Measurements from ENCODE around the gene SDHAF3. TPM values are rescaled to one million over a fixed set of nuclear protein-coding genes. Genes with fewer than 3 reads are reported as not detected.

Gene SDHAF3
- polyA plus RNA-seq, 3 donors: 2.9 to 23.3 (median 23.2) TPM

DNA sequence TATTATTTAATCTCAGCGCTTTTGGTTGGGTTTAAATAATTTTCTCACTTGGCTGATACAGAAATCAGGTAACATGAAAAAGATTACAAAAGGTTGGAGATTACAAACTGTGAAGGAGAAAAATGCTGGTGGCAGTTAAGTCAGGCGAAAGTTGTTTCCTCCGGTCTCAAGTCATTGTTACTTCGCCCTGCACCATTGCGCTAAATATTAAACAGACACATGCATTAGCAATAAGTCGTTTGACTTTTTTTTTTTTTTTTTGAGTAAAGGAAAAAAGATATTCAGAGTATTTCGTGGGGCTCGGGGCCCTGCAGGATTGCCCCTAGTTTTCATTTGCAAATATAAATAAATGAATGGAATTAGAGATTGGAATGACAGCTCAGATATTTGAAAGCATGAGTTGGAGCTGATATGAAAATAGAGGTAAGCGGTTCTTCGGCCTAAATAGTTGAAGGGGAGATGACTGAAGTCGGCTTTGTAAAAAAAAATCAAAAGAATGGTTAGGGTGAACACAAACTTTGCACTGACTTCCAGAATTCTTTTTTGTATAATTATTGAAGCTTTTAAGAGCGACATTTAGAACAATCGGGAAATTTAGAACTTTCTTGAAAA lies 914 bp downstream of the SDHAF3 start:
- peak overlapping the region; percentile 60 for H3K9ac ChIP-seq (ENCODE audit: insufficient read depth, low read length, poor library complexity, severe bottlenecking)
- Mint-ChIP-seq H3K27ac (no peak overlapping the region), H3K4me1 (peaks cover 34% of the 10 kb centered on the region), H3K27me3 (ENCODE audit: low read depth in 3 of 3) (peaks cover 0 to 6% (median 3%) of the 10 kb centered on the region in 3 donors), H3K9me3 (peaks cover 0 to 13% (median 7%) of the 10 kb centered on the region in 7 donors), H3K36me3 (peaks cover 4 to 9% of the 10 kb centered on the region in 2 donors), H3K4me3 (peak overlapping the region; percentile 92 to 98)
- DNase-seq: no peak
- no peaks in the 10 kb centered on the region for H3K79me2 ChIP-seq (ENCODE audit: insufficient read depth, low read length)
- no peaks in the 10 kb centered on the region for H4K20me1 ChIP-seq (ENCODE audit: insufficient read depth, low read length)
- H3K4me3 ChIP-seq (replicated peaks in 1 of 3; ENCODE audit: low read depth in 2 of 3, low read length in 3 of 3): peak overlapping the region; percentile 79 to 89 (median 80)
- H3K27ac ChIP-seq (ENCODE audit: low read depth in 1 of 2, low read length in 2 of 2): peak overlapping the region in 1 of 2 donors; percentile 86
- peaks cover 26 to 34% of the 10 kb centered on the region in 2 donors for H3K4me1 ChIP-seq (ENCODE audit: control insufficient read depth in 1 of 2, insufficient read depth in 2 of 2, low read length in 2 of 2)
- H3K4me2 ChIP-seq (replicated peaks; ENCODE audit: extremely low read depth, low read length, poor library complexity, severe bottlenecking): peak overlapping the region; percentile 82
- WGBS (ENCODE audit: insufficient coverage): 0% methylated on average over 1 of the region's 13 CpGs
- intact Hi-C loops (cut with micrococcal nuclease): no loop called here
- H3K36me3 ChIP-seq (replicated peaks in 1 of 2; ENCODE audit: control insufficient read depth in 1 of 2, insufficient read depth in 2 of 2, low read length in 2 of 2): no peaks in the 10 kb centered on the region
- peak overlapping the region; percentile 93 for H2AFZ ChIP-seq (ENCODE audit: insufficient read depth, low read depth, low read length, poor library complexity, severe bottlenecking)
- no peaks in the 10 kb centered on the region for H3K27me3 ChIP-seq (ENCODE audit: control insufficient read depth in 2 of 2, insufficient read depth in 2 of 2, low read length in 2 of 2)
- TF ChIP-seq, protein P1, sequence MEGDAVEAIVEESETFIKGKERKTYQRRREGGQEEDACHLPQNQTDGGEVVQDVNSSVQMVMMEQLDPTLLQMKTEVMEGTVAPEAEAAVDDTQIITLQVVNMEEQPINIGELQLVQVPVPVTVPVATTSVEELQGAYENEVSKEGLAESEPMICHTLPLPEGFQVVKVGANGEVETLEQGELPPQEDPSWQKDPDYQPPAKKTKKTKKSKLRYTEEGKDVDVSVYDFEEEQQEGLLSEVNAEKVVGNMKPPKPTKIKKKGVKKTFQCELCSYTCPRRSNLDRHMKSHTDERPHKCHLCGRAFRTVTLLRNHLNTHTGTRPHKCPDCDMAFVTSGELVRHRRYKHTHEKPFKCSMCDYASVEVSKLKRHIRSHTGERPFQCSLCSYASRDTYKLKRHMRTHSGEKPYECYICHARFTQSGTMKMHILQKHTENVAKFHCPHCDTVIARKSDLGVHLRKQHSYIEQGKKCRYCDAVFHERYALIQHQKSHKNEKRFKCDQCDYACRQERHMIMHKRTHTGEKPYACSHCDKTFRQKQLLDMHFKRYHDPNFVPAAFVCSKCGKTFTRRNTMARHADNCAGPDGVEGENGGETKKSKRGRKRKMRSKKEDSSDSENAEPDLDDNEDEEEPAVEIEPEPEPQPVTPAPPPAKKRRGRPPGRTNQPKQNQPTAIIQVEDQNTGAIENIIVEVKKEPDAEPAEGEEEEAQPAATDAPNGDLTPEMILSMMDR (IDR thresholded peaks at IDR 0.05): no peak
- no peaks in the 10 kb centered on the region for H3K9me3 ChIP-seq (replicated peaks in 1 of 2; ENCODE audit: control insufficient read depth in 1 of 2, insufficient read depth in 1 of 2, low read length in 2 of 2)

DNA sequence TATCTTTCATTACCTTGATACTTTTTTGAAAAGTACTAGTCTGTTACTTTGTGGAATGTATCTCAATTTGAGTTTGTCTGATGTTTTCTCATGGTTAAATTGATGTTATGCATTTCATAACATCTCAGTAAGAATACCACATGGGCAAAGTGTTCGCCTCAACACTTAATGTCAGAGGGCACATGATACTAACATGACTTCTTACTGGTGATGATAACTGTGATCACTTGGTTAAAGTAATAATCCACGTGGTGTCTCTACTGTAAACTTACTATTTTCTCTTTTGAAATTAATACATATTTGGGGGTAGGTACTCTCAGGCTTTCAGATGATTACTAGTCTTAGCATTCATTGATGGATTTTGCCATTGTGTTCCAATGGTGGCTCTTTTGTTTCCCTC lies 2.2 kb downstream of the SDHAF3 start:
- Histone ChIP-seq H3K79me2 (ENCODE audit: insufficient read depth, low read length) (no peaks in the 10 kb centered on the region), H3K27me3 (ENCODE audit: control insufficient read depth in 2 of 2, insufficient read depth in 2 of 2, low read length in 2 of 2) (no peaks in the 10 kb centered on the region), H3K4me2 (replicated peaks; ENCODE audit: extremely low read depth, low read length, poor library complexity, severe bottlenecking) (no peak overlapping the region), H3K9me3 (replicated peaks in 1 of 2; ENCODE audit: control insufficient read depth in 1 of 2, insufficient read depth in 1 of 2, low read length in 2 of 2) (no peaks in the 10 kb centered on the region), H4K20me1 (ENCODE audit: insufficient read depth, low read length) (no peaks in the 10 kb centered on the region), H3K4me3 (replicated peaks in 1 of 3; ENCODE audit: low read depth in 2 of 3, low read length in 3 of 3) (no peak overlapping the region), H3K9ac (ENCODE audit: insufficient read depth, low read length, poor library complexity, severe bottlenecking) (no peak overlapping the region), H3K4me1 (ENCODE audit: control insufficient read depth in 1 of 2, insufficient read depth in 2 of 2, low read length in 2 of 2) (peaks cover 26 to 34% of the 10 kb centered on the region in 2 donors), H2AFZ (ENCODE audit: insufficient read depth, low read depth, low read length, poor library complexity, severe bottlenecking) (no peak overlapping the region), H3K27ac (ENCODE audit: low read depth in 1 of 2, low read length in 2 of 2) (no peak overlapping the region), H3K36me3 (replicated peaks in 1 of 2; ENCODE audit: control insufficient read depth in 1 of 2, insufficient read depth in 2 of 2, low read length in 2 of 2) (no peaks in the 10 kb centered on the region)
- WGBS (ENCODE audit: insufficient coverage): no CpG with 5 or more reads among the region's 2 CpGs
- intact Hi-C loops (cut with micrococcal nuclease): no loop called here
- H3K4me3 Mint-ChIP-seq: no peak overlapping the region
- peaks cover 0 to 19% (median 8%) of the 10 kb centered on the region in 7 donors for H3K9me3 Mint-ChIP-seq
- peaks cover 2 to 5% (median 3%) of the 10 kb centered on the region in 3 donors for H3K27me3 Mint-ChIP-seq (ENCODE audit: low read depth in 3 of 3)
- H3K4me1 Mint-ChIP-seq: peaks cover 34% of the 10 kb centered on the region
- TF ChIP-seq, protein P1 (IDR thresholded peaks at IDR 0.05): no peak
- H3K36me3 Mint-ChIP-seq: peaks cover 4 to 9% of the 10 kb centered on the region in 2 donors
- no peak for DNase-seq
- H3K27ac Mint-ChIP-seq: no peak overlapping the region
